Breast epithelium (tissue), 4 donors: ENCODE measurements around the gene LDLRAD4. TPM values are rescaled to one million over a fixed set of nuclear protein-coding genes. Genes with fewer than 3 reads are reported as not detected.

ENCODE experiments used
- DNase-seq, 2 donors: peaks; one replicate each; pipeline ENCODE4 v3.0.0-alpha.2; 2019; ENCODE audit warnings: low spot score in 2 of 2
- H3K27ac ChIP-seq, 2 donors: fragments of 200-600 bp; sonication (generic) in 1 of 2; one replicate each; pipeline ENCODE4 v1.5.1; 2016 to 2019; ENCODE audit warnings: mild to moderate bottlenecking in 1 of 2
- H3K27me3 ChIP-seq, 2 donors: fragments of 200-600 bp; sonication (generic) in 1 of 2; one replicate each; pipeline versions ENCODE4 v1.5.1 to v1.6.0; 2017 to 2019; ENCODE audit warnings: control low read depth in 1 of 2, mild to moderate bottlenecking in 1 of 2
- H3K36me3 ChIP-seq: fragments of 200-600 bp; one replicate; pipeline ENCODE4 v1.5.1; 2019
- H3K4me1 ChIP-seq, 2 donors: fragments of 200-600 bp; sonication (generic); one replicate each; pipeline ENCODE4 v1.5.1; 2016 to 2019; ENCODE audit warnings: control low read depth in 1 of 2
- H3K4me3 ChIP-seq, 3 donors: fragments of 200-600 bp; sonication (generic); 1 replicate in 2 of 3; 2 replicates in 1 of 3; pipeline ENCODE4 v1.5.1; 2016 to 2019; ENCODE audit warnings: mild to moderate bottlenecking in 3 of 3, moderate library complexity in 2 of 3
- H3K9me3 ChIP-seq, 2 donors: fragments of 200-600 bp; sonication (generic) in 1 of 2; one replicate each; pipeline ENCODE4 v1.5.1; 2016 to 2019; ENCODE audit warnings: control low read depth in 1 of 2
- CTCF ChIP-seq, 3 donors: fragments of 450-650 bp; IDR thresholded peaks; one replicate each; pipeline ENCODE4 v1.5.1; 2016 to 2017; ENCODE audit warnings: antibody characterized with exemption in 3 of 3, mild to moderate bottlenecking in 3 of 3, moderate library complexity in 3 of 3
- POLR2A ChIP-seq: fragments of 450-650 bp; IDR thresholded peaks from one replicate; pipeline ENCODE4 v1.6.1; 2016; ENCODE audit warnings: antibody characterized with exemption, mild to moderate bottlenecking, moderate library complexity
- POLR2AphosphoS5 ChIP-seq, 3 donors: sonication (generic); formaldehyde crosslinking; IDR thresholded peaks; one replicate each; pipeline ENCODE4 v1.6.1; 2017; ENCODE audit warnings: antibody characterized with exemption in 3 of 3
- intact Hi-C: fragments of 100-400 bp; cut with DNase I; formaldehyde crosslinking; loops from one replicate; pipeline ENCODE4 v1.15.1; 2023; ENCODE audit warnings: low total_unique reads
- total RNA-seq, 3 donors: library from RNA; depleted of rRNA; stranded (reverse); fragments of >200 nt; gene quantifications; one replicate each; pipeline ENCODE4 v1.1.0, GENCODE V29; 2016

LDLRAD4 gene
- total RNA-seq, 3 donors from 2014 or later: 28.5 to 94.3 (median 42.9) TPM

GRCh38 chr18:13513481-13513880 is 294.9 kb downstream of the LDLRAD4 start:
- DNase-seq: peak in 1 of 2 donors; percentile 10
- H3K4me1 ChIP-seq: no peaks in the 10 kb centered on the region
- no peak overlapping the region for H3K4me3 ChIP-seq
- TF ChIP-seq POLR2AphosphoS5 (IDR thresholded peaks at IDR 0.05) (no peak), POLR2A (no peak), CTCF (IDR thresholded peaks at IDR 0.05) (no peak)
- no peak overlapping the region for H3K27ac ChIP-seq
- no peaks in the 10 kb centered on the region for H3K36me3 ChIP-seq
- H3K27me3 ChIP-seq: no peaks in the 10 kb centered on the region
- intact Hi-C loops: no loop called here
- H3K9me3 ChIP-seq: no peaks in the 10 kb centered on the region

GRCh38 chr18:13514558-13514957 is 296.0 kb downstream of the LDLRAD4 start:
- Histone ChIP-seq H3K4me3 (no peak overlapping the region), H3K27me3 (no peaks in the 10 kb centered on the region), H3K9me3 (no peaks in the 10 kb centered on the region), H3K36me3 (no peaks in the 10 kb centered on the region), H3K27ac (no peak overlapping the region), H3K4me1 (no peaks in the 10 kb centered on the region)
- no peak for TF ChIP-seq POLR2AphosphoS5 (IDR thresholded peaks at IDR 0.05)
- TF ChIP-seq CTCF (IDR thresholded peaks at IDR 0.05): no peak
- no peak for TF ChIP-seq POLR2A
- DNase-seq: no peak
- intact Hi-C loops: no loop called here

GRCh38 chr18:13516855-13517254 is 298.3 kb downstream of the LDLRAD4 start:
- Histone ChIP-seq H3K4me3 (no peak overlapping the region), H3K4me1 (no peaks in the 10 kb centered on the region), H3K9me3 (no peaks in the 10 kb centered on the region), H3K27me3 (no peaks in the 10 kb centered on the region), H3K27ac (no peak overlapping the region), H3K36me3 (no peaks in the 10 kb centered on the region)
- intact Hi-C loops: no loop called here
- no peak for TF ChIP-seq CTCF (IDR thresholded peaks at IDR 0.05)
- no peak for TF ChIP-seq POLR2A
- TF ChIP-seq POLR2AphosphoS5 (IDR thresholded peaks at IDR 0.05): no peak
- DNase-seq: no peak

GRCh38 chr18:13517369-13517768 is 298.8 kb downstream of the LDLRAD4 start:
- Histone ChIP-seq H3K9me3 (no peaks in the 10 kb centered on the region), H3K36me3 (no peaks in the 10 kb centered on the region), H3K4me3 (no peak overlapping the region), H3K27me3 (no peaks in the 10 kb centered on the region), H3K27ac (no peak overlapping the region), H3K4me1 (no peaks in the 10 kb centered on the region)
- intact Hi-C loops: no loop called here
- DNase-seq: no peak
- TF ChIP-seq POLR2A (no peak), CTCF (IDR thresholded peaks at IDR 0.05) (no peak)

GRCh38 chr18:13518382-13518781 is 299.8 kb downstream of the LDLRAD4 start:
- Histone ChIP-seq H3K4me3 (no peak overlapping the region), H3K9me3 (no peaks in the 10 kb centered on the region), H3K4me1 (no peaks in the 10 kb centered on the region), H3K27me3 (no peaks in the 10 kb centered on the region), H3K27ac (no peak overlapping the region), H3K36me3 (no peaks in the 10 kb centered on the region)
- TF ChIP-seq POLR2AphosphoS5 (IDR thresholded peaks at IDR 0.05) (no peak), POLR2A (no peak), CTCF (IDR thresholded peaks at IDR 0.05) (no peak)
- no peak for DNase-seq
- intact Hi-C loops: no loop called here
